GM12874 (cell line): Measurements from ENCODE around the gene CHD6.

ENCODE experiments used
- TF ChIP-seq, protein P1 (sequence below): IDR thresholded peaks from 2 replicates; pipeline ENCODE4 v1.5.1; 2011; ENCODE audit warnings: low read depth, mild to moderate bottlenecking, control low read depth, low read length, moderate library complexity; ENCODE audit not compliant: insufficient read depth

The CHD6 gene

GRCh38 chr20:41418739-41419293 lies 199.4 kb downstream of the CHD6 start:
- TF ChIP-seq, protein P1, sequence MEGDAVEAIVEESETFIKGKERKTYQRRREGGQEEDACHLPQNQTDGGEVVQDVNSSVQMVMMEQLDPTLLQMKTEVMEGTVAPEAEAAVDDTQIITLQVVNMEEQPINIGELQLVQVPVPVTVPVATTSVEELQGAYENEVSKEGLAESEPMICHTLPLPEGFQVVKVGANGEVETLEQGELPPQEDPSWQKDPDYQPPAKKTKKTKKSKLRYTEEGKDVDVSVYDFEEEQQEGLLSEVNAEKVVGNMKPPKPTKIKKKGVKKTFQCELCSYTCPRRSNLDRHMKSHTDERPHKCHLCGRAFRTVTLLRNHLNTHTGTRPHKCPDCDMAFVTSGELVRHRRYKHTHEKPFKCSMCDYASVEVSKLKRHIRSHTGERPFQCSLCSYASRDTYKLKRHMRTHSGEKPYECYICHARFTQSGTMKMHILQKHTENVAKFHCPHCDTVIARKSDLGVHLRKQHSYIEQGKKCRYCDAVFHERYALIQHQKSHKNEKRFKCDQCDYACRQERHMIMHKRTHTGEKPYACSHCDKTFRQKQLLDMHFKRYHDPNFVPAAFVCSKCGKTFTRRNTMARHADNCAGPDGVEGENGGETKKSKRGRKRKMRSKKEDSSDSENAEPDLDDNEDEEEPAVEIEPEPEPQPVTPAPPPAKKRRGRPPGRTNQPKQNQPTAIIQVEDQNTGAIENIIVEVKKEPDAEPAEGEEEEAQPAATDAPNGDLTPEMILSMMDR = no peak

DNA sequence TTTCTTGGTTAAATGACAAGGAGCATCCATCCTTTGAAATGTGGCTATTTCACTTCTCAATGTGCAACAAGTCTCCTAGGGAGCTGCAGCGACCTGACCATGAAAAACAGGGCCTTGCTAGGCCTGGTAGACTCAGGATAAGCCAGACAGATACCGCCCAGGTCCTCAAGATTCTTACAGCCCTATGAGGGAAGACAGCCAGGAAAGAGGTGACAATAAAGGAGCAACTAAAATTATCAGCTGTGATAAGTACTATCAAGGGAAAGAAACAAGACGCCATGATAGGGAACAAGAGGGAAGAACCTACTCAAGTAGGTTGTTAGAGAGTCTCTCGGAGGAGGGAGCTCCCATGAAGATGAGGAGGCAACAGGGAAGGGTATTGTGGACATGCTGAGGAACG lies 200.1 kb downstream of the CHD6 start:
- TF ChIP-seq, protein P1 = no peak

DNA sequence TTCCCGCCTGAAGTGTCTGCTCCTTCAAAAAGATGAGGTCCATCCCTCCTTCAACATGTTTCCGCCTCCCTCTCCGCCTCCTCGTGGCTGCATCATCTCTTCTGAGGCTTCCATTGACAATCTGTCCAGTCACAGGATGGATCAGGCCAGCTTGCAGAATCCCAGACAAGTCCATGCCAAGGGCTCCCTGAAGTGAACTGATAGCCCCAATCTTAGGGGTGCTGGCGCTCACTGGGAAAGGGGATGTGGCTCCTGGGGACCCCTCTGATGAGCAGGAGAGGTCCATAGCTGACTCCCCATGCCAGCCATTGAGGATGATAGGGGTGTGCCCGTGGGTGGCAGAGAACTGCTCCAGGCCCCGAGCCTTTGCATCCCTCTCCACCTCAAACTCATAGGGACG lies 203.0 kb downstream of the CHD6 start:
- TF ChIP-seq, protein P1 = no peak

GRCh38 chr20:41413169-41413568 lies 205.0 kb downstream of the CHD6 start:
- TF ChIP-seq, protein P1 = no peak

DNA sequence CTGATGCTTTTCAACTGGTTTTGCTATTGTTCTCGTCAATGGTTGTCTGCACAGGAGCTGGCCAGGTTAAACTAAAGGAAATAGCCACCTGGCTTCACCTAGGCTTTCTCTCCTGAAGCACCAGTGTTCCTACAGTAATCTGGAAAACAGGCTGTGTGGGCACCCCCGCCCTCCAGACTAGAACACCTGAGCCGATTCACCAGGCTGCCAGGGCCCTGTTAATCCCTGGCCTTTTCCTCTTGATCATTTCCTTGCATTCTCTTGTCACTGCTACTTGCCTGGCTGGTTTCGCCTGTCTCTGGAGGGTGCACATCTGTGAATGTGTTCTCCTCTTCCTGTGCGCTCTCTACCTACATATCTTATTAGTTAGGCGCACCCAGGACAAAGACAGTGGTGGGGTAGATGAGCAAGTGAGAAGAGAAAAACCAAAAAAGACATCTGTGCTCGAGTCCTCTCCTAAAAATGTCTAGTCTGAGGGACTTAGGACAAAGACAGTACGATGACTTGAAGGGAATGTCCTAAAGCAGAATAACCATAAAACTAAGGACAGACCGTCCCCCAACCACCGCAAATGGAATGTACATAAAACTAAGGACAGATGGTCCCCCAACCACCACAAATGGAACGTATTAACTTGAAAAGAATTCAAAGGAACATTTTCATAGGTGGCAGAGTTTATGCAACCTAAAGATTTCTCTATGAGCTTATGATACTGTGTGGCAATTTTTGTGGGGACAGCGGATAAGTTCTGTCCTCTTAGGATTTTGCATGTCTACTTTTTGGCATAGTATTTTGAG lies 205.7 kb downstream of the CHD6 start:
- TF ChIP-seq, protein P1 = no peak

GRCh38 chr20:41411391-41411847 lies 206.8 kb downstream of the CHD6 start:
- TF ChIP-seq, protein P1 = peak; percentile 7; the same call in 1 of the 2 replicates

GRCh38 chr20:41408986-41409385 lies 209.2 kb downstream of the CHD6 start:
- TF ChIP-seq, protein P1 = no peak
